ENCODE data around the gene PTPRH. TPM values are rescaled to one million over a fixed set of nuclear protein-coding genes. Genes with fewer than 3 reads are reported as not detected.

Gene PTPRH
- total and polyA plus RNA-seq, 9 of the 15 experiments (the other 6 are each of a cell fraction or from before 2014, with no cell fraction given) = 0.87 to 34.3 (median 22.7) TPM

DNA sequence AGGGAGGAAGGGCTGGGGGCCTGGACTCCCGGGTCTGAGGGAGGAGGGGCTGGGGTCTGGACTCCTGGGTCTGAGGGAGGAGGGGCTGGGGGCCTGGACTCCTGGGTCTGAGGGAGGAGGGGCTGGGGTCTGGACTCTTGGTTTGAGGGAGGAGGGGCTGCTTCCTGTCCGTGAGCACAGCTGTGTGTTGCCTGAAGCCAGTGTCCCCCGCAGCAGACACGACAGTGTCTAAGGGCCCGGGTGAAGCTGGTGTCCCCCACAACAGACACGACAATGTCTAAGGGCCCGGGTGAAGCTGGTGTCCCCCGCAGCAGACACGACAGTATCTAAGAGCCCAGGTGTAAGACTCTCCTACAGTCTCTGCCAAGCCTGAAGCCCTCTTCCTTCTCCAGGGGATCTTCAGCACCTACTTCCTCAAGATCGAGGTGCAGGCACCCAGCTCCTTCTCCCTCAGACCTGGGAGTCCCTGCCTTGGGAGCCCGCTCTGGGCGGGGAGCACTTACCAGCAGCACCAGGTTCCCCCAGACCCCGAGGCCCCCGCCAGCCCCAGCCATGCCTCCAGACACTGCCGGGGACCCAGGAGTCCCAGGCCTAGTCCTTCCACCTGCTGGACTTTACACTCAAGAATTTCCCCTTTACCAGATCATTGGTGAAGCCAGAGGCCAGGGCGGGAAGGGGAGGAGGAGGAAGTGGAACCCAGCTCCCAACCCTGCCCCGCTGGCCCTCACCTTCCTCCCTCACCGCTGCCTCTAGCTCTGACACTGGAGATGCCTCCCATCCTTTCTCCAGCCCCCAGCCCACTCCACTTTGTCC, at the start of gene PTPRH (continued):
- TF ChIP-seq, protein P1, sequence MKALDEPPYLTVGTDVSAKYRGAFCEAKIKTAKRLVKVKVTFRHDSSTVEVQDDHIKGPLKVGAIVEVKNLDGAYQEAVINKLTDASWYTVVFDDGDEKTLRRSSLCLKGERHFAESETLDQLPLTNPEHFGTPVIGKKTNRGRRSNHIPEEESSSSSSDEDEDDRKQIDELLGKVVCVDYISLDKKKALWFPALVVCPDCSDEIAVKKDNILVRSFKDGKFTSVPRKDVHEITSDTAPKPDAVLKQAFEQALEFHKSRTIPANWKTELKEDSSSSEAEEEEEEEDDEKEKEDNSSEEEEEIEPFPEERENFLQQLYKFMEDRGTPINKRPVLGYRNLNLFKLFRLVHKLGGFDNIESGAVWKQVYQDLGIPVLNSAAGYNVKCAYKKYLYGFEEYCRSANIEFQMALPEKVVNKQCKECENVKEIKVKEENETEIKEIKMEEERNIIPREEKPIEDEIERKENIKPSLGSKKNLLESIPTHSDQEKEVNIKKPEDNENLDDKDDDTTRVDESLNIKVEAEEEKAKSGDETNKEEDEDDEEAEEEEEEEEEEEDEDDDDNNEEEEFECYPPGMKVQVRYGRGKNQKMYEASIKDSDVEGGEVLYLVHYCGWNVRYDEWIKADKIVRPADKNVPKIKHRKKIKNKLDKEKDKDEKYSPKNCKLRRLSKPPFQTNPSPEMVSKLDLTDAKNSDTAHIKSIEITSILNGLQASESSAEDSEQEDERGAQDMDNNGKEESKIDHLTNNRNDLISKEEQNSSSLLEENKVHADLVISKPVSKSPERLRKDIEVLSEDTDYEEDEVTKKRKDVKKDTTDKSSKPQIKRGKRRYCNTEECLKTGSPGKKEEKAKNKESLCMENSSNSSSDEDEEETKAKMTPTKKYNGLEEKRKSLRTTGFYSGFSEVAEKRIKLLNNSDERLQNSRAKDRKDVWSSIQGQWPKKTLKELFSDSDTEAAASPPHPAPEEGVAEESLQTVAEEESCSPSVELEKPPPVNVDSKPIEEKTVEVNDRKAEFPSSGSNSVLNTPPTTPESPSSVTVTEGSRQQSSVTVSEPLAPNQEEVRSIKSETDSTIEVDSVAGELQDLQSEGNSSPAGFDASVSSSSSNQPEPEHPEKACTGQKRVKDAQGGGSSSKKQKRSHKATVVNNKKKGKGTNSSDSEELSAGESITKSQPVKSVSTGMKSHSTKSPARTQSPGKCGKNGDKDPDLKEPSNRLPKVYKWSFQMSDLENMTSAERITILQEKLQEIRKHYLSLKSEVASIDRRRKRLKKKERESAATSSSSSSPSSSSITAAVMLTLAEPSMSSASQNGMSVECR (CRISPR knock-in tag; IDR thresholded peaks at IDR 0.05) = no peak
- TF ChIP-seq GATA2 (CRISPR knock-in tag; IDR thresholded peaks at IDR 0.05) (no peak), CBX3 (IDR thresholded peaks at IDR 0.05; ENCODE audit: borderline replicate concordance in 1 of 2, low read length in 2 of 2) (no peak), ZNF778 (CRISPR knock-in tag; IDR thresholded peaks at IDR 0.05) (no peak), POU5F1 (IDR thresholded peaks at IDR 0.05; ENCODE audit: borderline replicate concordance, low read depth, low read length, partially characterized antibody) (no peak), ZNF699 (CRISPR knock-in tag; IDR thresholded peaks at IDR 0.05; ENCODE audit: insufficient replicate concordance) (no peak), ZNF263 (CRISPR knock-in tag; IDR thresholded peaks at IDR 0.05; ENCODE audit: borderline replicate concordance) (peak; percentile 78)

All from K562 (cell line).